WTC11 (cell line): ENCODE data around the gene ANKRD33B.

Experiments used
- CREB1 ChIP-seq: sonication (generic); formaldehyde crosslinking; IDR thresholded peaks from 2 replicates; pipeline ENCODE4 v1.8.0; 2023; ENCODE audit warnings: mild to moderate bottlenecking, missing genetic modification reagents
- CTCF ChIP-seq: fragments of 200-600 bp; IDR thresholded peaks from 2 replicates; pipeline ENCODE4 v1.8.0; 2022; ENCODE audit warnings: antibody characterized with exemption
- EMX1 ChIP-seq: fragments of 250-450 bp; sonication (Bioruptor Pico); IDR thresholded peaks from 2 replicates; pipeline ENCODE4 v1.8.0; 2021; ENCODE audit warnings: mild to moderate bottlenecking
- FOXJ3 ChIP-seq: sonication (generic); formaldehyde crosslinking; IDR thresholded peaks from 2 replicates; pipeline ENCODE4 v1.9.0; 2021; ENCODE audit warnings: missing genetic modification reagents, mild to moderate bottlenecking, borderline replicate concordance
- JUN ChIP-seq: sonication (generic); formaldehyde crosslinking; IDR thresholded peaks from 2 replicates; pipeline ENCODE4 v1.8.0; 2023; ENCODE audit warnings: mild to moderate bottlenecking, missing genetic modification reagents
- RELA ChIP-seq: sonication (generic); formaldehyde crosslinking; IDR thresholded peaks from 2 replicates; pipeline ENCODE4 v1.8.1; 2022; ENCODE audit warnings: missing genetic modification reagents, mild to moderate bottlenecking, borderline replicate concordance
- SP1 ChIP-seq: sonication (generic); formaldehyde crosslinking; conservative IDR thresholded peaks from 2 replicates; pipeline ENCODE4 v1.8.1; 2022; ENCODE audit warnings: missing genetic modification reagents
- USF2 ChIP-seq: sonication (generic); formaldehyde crosslinking; IDR thresholded peaks from 2 replicates; pipeline ENCODE4 v1.8.1; 2023; ENCODE audit warnings: mild to moderate bottlenecking, missing genetic modification reagents, moderate library complexity
- ZNF121 ChIP-seq: sonication (generic); formaldehyde crosslinking; IDR thresholded peaks from 2 replicates; pipeline ENCODE4 v1.8.0; 2023; ENCODE audit warnings: missing genetic modification reagents
- ZNF317 ChIP-seq: sonication (generic); formaldehyde crosslinking; IDR thresholded peaks from 2 replicates; pipeline ENCODE4 v1.8.1; 2023; ENCODE audit warnings: low read depth, mild to moderate bottlenecking, moderate library complexity, missing genetic modification reagents, borderline replicate concordance

GRCh38 chr5:10578869-10579268, 15.0 kb downstream of the ANKRD33B start:
- no peak for TF ChIP-seq EMX1
- no peak for TF ChIP-seq ZNF121 (CRISPR knock-in tag)
- TF ChIP-seq RELA (CRISPR knock-in tag): no peak
- TF ChIP-seq JUN (CRISPR knock-in tag): no peak
- TF ChIP-seq USF2 (CRISPR knock-in tag): no peak
- TF ChIP-seq ZNF317: no peak
- no peak for TF ChIP-seq SP1 (CRISPR knock-in tag)
- no peak for TF ChIP-seq CTCF
- TF ChIP-seq FOXJ3: no peak
- TF ChIP-seq CREB1 (CRISPR knock-in tag): no peak
